ENCODE measurements around the gene ZNF736.
"Not testable (repeated sequence)": the region's sequence is repeated elsewhere in the genome, so short reads cannot be mapped to it uniquely, and the experiment has no call there.

The ZNF736 gene

GRCh38 chr7:64313740-64314491 lies at the start of gene ZNF736:
Gene ZNF736 (plus strand): TSS chr7:64313961. CDS start chr7:64314151, 190 bp downstream.
- DNase-seq (ENCODE audit: low read depth) = peak; percentile 69

DNA sequence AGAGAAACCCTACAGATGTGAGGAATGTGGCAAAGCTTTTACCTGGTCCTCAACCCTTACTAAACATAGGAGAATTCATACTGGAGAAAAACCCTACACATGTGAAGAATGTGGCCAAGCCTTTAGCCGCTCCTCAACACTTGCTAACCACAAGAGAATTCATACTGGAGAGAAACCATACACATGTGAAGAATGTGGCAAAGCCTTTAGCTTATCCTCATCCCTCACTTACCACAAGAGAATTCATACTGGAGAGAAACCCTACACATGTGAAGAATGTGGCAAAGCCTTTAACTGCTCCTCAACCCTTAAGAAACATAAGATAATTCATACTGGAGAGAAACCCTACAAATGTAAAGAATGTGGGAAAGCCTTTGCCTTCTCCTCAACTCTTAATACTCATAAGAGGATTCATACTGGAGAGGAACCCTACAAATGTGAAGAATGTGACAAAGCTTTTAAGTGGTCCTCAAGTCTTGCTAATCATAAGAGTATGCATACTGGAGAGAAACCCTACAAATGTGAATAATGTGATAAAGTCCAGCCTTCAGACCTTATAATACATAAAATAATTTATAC lies 47.3 kb upstream of the ZNF736 start:
- DNase-seq (ENCODE audit: low read depth) = no peak

- no peak for DNase-seq (ENCODE audit: low read depth)
These were observed 36.1 kb upstream of the ZNF736 start for GRCh38 chr7:64277630-64278029.

DNA sequence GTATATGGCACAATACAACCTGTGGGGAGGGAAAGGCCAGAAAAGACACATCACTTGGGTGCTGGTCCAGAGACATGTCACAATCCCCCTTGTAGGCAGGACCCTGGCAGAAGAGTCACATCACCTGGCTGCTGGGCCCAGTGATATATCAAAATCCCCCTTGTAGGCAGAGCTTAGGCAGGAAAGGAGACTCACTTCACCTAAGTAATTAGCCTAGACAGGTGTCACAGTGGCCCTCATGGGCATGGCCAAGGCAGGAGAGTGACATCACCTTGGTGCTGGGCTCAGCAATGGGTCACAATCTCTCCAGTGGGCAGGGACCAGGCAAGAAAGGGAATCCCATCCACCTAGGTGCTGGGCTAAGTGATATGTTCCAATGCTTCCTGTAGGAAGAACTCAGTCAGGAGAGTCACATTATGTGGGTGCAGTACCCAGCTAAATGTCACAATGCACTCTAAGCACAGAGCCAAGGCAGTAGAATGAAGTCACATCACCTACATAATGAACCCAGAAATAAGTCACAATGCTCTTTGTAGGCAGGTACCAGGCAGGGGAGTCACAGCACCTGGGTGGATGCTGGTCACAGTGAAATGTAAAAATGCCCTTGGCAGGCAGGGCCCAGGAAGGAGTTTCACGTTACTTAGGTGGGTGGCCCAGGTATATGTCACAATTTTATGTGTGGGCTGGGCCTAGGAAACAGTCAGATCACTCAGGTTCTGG lies 18.9 kb upstream of the ZNF736 start:
- DNase-seq (ENCODE audit: low read depth) = no peak

- DNase-seq (ENCODE audit: low read depth) = not testable (repeated sequence)
These were observed 16.3 kb upstream of the ZNF736 start for GRCh38 chr7:64297418-64297817.

DNA sequence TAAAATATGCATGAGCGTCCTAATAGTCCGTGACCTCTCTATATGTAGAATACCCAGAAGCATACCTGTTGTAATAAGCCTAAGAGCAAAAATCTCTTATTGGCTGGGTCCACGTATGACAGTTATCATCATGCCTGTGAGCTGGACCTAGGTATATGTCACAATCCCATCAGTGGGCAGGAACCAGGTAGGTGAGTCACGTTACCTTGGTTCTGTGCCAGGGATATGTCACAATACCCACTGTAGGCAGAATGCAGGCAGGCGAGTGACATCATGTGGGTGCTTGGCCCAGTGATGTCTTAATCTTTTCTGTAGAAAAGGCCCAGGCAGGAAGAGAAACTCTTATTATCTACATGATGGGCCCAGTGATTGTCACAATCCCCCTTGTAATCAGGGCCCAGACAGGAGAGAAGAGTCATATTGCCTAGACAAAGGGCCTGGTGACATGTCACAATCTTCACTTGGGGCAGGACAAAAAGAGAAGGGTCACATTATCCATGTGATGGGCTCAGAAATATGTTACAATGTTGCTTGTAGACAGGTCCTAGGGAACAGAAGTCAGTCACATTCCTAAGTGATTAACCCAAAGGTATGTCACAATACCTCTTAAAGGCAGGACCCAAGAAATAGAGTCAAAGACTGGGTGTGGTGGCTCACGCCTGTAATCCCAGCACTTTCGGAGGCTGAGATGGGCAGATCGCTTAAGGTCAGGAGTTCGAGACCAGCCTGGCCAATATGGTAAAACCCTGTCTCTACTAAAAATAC lies 12.9 kb upstream of the ZNF736 start:
- DNase-seq (ENCODE audit: low read depth) = no peak

- DNase-seq (ENCODE audit: low read depth) = peak; percentile 86
These were observed 6.3 kb upstream of the ZNF736 start for GRCh38 chr7:64307254-64308015.

GRCh38 chr7:64308016-64308270 lies 5.8 kb upstream of the ZNF736 start:
- DNase-seq (ENCODE audit: low read depth) = no peak

DNA sequence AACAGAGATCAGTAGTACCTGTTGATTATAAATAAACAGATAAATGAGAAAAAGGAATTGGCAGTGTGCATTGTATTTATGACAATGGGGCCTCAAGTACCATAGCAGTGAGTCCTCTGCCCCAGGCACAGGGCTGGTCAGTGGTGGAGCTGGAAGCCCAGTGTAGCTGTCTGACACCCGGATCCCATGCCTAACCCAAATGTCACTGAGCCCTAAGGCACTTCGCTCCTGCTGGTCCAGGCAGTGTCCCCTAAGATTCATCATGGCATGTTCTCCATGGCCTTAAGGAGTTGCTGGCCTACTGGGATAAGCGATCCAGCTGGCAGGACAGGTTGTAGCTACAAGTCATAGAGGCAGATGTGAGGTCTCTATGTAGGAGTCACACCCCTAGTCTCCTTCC lies 3.3 kb upstream of the ZNF736 start:
- no peak for DNase-seq (ENCODE audit: low read depth)

DNA sequence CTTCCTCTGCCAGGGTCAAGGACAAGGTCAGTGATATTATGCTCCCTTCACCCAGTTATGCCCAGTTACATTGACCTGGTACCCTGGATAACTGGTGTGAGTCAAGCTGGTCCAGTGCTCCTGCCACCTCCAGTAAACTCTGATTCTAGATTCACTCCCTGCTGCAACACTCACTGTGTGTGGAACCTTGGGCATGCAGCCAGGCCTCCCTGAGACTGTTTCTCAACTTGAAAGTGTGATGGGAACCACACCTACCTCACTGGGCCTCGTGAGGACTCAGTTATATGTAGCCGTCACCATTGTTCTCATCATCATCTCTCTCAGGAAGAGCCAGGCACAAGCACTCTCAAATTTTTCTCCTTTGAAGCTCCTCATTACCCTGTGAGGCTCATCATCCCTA lies 935 bp upstream of the ZNF736 start:
- no peak for DNase-seq (ENCODE audit: low read depth)

GRCh38 chr7:64314566-64314965 lies 805 bp downstream of the ZNF736 start:
- DNase-seq (ENCODE audit: low read depth) = no peak

DNA sequence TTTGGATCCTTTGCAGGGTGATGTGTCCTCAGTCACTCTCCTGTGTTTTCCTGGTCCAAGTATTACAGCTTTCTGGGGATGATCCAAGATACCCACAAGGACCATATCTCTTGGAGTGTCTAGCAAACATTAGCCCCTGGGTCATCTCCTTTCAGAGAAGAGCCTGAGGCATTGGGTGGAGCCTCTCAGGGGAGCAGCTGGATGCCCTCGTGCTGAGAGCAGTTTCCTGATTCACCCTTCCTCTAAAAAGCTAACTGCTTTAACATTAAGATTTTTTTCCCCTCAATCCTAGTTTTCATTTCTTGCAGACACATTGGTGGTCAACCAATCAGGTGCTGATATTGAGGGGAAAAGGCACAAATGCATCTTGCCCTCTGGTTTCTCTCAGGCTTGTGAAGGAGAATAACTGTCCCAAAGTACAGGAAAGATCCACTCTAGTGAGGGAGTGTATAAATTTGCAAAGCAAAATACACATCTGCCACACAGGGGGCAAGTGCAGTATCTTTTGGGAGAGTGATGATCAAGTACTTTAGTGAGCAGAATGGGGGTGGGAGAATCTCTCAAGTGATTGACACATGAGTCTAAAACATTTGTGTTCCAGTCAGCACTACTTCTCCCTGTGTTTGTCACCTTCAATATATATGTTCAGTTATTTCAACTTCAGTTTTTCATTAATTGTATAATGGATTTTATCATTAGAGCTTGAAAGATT lies 2.4 kb downstream of the ZNF736 start:
- not testable (repeated sequence) for DNase-seq (ENCODE audit: low read depth)

- no peak for DNase-seq (ENCODE audit: low read depth)
These were observed 7.1 kb downstream of the ZNF736 start for GRCh38 chr7:64320547-64321513.

DNA sequence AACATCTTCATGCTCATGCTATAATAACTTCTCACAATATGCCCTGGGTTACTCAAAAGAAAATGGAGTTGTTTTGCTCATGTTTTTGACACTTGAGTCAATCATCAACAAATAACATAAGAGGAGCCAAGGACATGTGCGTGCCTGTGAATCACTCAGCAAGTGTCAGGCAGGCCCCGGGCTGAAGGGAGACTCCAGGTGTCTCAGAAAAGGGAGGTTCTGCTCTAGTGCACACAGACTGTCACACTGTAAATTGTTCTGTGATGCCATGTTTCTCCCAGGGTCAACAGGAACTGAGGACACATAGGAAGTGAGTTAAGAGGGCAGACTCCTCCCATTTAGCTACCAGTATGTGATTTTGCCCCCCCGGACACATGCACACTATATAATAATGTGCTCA lies 10.4 kb downstream of the ZNF736 start:
- not testable (repeated sequence) for DNase-seq (ENCODE audit: low read depth)

GRCh38 chr7:64348713-64349210 lies 35.0 kb downstream of the ZNF736 start:
- not testable (repeated sequence) for DNase-seq (ENCODE audit: low read depth)

GRCh38 chr7:64359543-64359942 lies 45.8 kb downstream of the ZNF736 start:
- no peak for DNase-seq (ENCODE audit: low read depth)

- DNase-seq (ENCODE audit: low read depth) = no peak
These were observed 57.4 kb downstream of the ZNF736 start for GRCh38 chr7:64371116-64371515.

- no peak for DNase-seq (ENCODE audit: low read depth)
These were observed 59.3 kb downstream of the ZNF736 start for GRCh38 chr7:64373017-64373416.

- no peak for DNase-seq (ENCODE audit: low read depth)
These were observed 86.6 kb downstream of the ZNF736 start for GRCh38 chr7:64400401-64400800.
